HUES6 (cell line): ENCODE results near the gene AUP1.

ENCODE experiments used
- H3K27ac ChIP-seq: 2 replicates; pipeline ENCODE4 v1.7.0; 2013; ENCODE audit warnings: low read depth, mild to moderate bottlenecking, low read length, inconsistent platforms
- H3K27me3 ChIP-seq: 2 replicates; pipeline ENCODE4 v1.6.1; 2013; ENCODE audit warnings: low read length; ENCODE audit not compliant: control insufficient read depth, insufficient read depth
- H3K36me3 ChIP-seq: 2 replicates; pipeline ENCODE4 v1.6.1; 2013; ENCODE audit warnings: low read length; ENCODE audit not compliant: control insufficient read depth, insufficient read depth
- H3K4me1 ChIP-seq: 2 replicates; pipeline ENCODE4 v1.6.1; 2013; ENCODE audit warnings: low read length; ENCODE audit not compliant: control insufficient read depth, insufficient read depth
- H3K4me3 ChIP-seq: 2 replicates; pipeline ENCODE4 v1.5.1; 2013; ENCODE audit warnings: low read depth, low read length
- H3K9ac ChIP-seq: one replicate; pipeline ENCODE4 v1.6.1; 2013; ENCODE audit warnings: mild to moderate bottlenecking, low read length
- H3K9me3 ChIP-seq: 2 replicates; pipeline ENCODE4 v1.6.1; 2013; ENCODE audit warnings: low read depth, low read length; ENCODE audit not compliant: control insufficient read depth, insufficient read depth

The AUP1 gene

GRCh38 chr2:74548285-74548899 is 18.9 kb upstream of the AUP1 start:
- peaks cover 56% of the 10 kb centered on the region for H3K27me3 ChIP-seq
- peak overlapping the region; percentile 61 for H3K4me3 ChIP-seq
- no peaks in the 10 kb centered on the region for H3K36me3 ChIP-seq
- H3K9me3 ChIP-seq: no peaks in the 10 kb centered on the region
- H3K27ac ChIP-seq: no peak overlapping the region
- peaks cover 25% of the 10 kb centered on the region for H3K4me1 ChIP-seq
- H3K9ac ChIP-seq: peak overlapping the region; percentile 64

GRCh38 chr2:74546004-74546403 is 16.5 kb upstream of the AUP1 start:
- Histone ChIP-seq H3K36me3 (no peaks in the 10 kb centered on the region), H3K9ac (no peak overlapping the region), H3K27ac (no peak overlapping the region), H3K4me1 (peaks cover 15% of the 10 kb centered on the region; the same call in 1 of the 2 replicates), H3K4me3 (no peak overlapping the region), H3K9me3 (no peaks in the 10 kb centered on the region), H3K27me3 (peaks cover 38% of the 10 kb centered on the region)

- Histone ChIP-seq H3K27ac (no peak overlapping the region), H3K9ac (no peak overlapping the region), H3K4me3 (no peak overlapping the region), H3K4me1 (peaks cover 10% of the 10 kb centered on the region; the same call in 1 of the 2 replicates), H3K9me3 (no peaks in the 10 kb centered on the region), H3K36me3 (no peaks in the 10 kb centered on the region), H3K27me3 (peaks cover 24% of the 10 kb centered on the region)
Measured at GRCh38 chr2:74544634-74545033, 15.1 kb upstream of the AUP1 start.

GRCh38 chr2:74542978-74543377 is 13.5 kb upstream of the AUP1 start:
- H3K9ac ChIP-seq: no peak overlapping the region
- H3K27ac ChIP-seq: no peak overlapping the region
- H3K36me3 ChIP-seq: no peaks in the 10 kb centered on the region
- peaks cover 10% of the 10 kb centered on the region for H3K27me3 ChIP-seq
- no peak overlapping the region for H3K4me3 ChIP-seq
- peaks cover under 1% of the 10 kb centered on the region; the same call in 1 of the 2 replicates for H3K4me1 ChIP-seq
- H3K9me3 ChIP-seq: no peaks in the 10 kb centered on the region

- Histone ChIP-seq H3K9ac (no peak overlapping the region), H3K36me3 (no peaks in the 10 kb centered on the region), H3K27ac (no peak overlapping the region), H3K4me1 (no peaks in the 10 kb centered on the region), H3K4me3 (no peak overlapping the region), H3K27me3 (no peaks in the 10 kb centered on the region), H3K9me3 (no peaks in the 10 kb centered on the region)
Measured at GRCh38 chr2:74540291-74540690, 10.8 kb upstream of the AUP1 start.

- Histone ChIP-seq H3K9me3 (no peaks in the 10 kb centered on the region), H3K27ac (no peak overlapping the region), H3K4me1 (no peaks in the 10 kb centered on the region), H3K9ac (no peak overlapping the region), H3K27me3 (no peaks in the 10 kb centered on the region), H3K4me3 (no peak overlapping the region), H3K36me3 (peaks cover 7% of the 10 kb centered on the region; the same call in 1 of the 2 replicates)
Measured at GRCh38 chr2:74538881-74539339, 9.4 kb upstream of the AUP1 start.

DNA sequence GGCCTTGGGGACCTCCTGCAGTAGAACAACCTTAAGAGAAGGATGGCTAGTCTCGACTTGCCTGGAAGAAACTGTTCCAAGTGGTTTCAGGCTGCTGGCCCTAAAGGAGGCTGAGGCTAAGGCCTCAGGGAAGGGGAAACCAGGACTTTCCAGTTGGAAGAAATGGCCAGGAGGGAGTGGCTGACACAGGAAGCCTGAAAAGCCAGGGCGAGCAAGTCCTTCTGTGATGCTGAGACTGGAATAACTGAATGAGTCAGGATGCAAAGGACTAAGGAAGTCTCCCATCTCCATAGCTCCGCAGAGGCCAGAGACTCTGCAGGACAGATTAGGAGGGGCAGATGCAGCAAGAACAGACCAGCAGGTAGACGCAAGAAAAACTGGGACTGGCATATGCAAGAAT is 7.6 kb upstream of the AUP1 start:
- Histone ChIP-seq H3K4me1 (no peaks in the 10 kb centered on the region), H3K27me3 (no peaks in the 10 kb centered on the region), H3K36me3 (peaks cover 24% of the 10 kb centered on the region), H3K27ac (no peak overlapping the region), H3K4me3 (no peak overlapping the region), H3K9ac (no peak overlapping the region), H3K9me3 (no peaks in the 10 kb centered on the region)

DNA sequence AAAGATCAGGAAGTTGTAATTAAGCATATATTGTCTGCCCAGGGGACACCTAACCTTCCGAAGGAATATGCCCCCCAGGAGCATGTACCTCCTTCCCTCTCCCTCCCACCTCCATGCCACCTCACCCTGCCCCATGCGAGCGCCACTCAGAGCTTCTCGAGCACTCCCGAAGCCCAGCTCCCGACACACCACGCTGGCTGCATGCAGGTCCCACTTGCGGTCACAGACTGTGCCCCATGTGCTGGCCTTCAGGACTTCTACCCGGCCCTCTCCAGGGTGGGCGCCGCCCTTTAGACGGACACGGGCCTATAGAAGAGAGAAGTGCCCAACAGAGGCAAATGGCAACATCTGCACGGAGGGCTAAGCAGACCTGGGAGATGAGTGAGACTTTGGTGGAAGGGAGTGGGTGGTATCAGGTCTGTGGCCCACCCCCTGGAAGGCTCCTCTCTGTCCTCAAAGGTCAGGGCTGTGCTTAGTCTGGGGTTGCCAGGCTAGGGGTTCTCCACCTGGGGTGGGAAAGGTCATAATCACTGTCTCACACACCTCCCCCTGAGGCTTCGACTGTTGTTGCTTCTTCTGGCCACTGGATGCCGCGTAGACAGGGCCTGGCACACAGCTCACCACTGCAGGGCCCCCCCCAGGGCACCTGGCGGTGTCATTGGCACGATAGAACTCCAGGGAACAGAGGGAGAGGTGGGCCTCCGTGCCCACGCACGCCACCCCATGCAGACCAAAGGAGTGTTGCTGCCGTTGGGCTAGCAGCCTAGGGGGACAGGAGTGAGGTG is 6.9 kb upstream of the AUP1 start:
- H3K9me3 ChIP-seq: no peaks in the 10 kb centered on the region
- H3K4me1 ChIP-seq: no peaks in the 10 kb centered on the region
- H3K27me3 ChIP-seq: no peaks in the 10 kb centered on the region
- H3K4me3 ChIP-seq: no peak overlapping the region
- no peak overlapping the region for H3K9ac ChIP-seq
- H3K36me3 ChIP-seq: peaks cover 32% of the 10 kb centered on the region
- no peak overlapping the region for H3K27ac ChIP-seq

DNA sequence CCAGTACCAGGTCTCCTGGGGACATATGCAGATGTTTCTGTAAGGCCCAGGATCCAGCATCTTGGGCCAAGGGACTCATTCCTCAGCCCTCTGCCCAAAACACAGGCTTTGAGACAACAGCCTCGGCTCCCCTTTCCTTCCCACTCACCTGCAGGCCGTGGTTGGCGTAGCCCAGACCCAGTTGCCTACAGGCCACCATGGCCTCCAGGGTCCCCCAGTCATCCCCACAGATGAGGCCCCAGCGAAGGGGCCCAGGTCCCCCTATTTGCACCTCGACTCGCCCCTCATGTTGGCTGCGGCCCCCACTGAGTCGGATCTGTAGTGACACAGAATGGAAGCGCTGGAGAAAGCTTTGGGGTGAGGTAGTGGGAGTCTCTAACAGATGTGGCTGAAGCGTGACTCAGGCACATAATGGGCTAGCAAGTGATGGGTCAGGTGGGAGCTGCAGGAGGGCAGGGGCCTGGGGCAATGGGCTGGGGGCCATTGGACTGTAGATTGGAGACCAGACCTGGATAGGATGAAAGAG is 6.0 kb upstream of the AUP1 start:
- no peak overlapping the region for H3K9ac ChIP-seq
- peaks cover 4% of the 10 kb centered on the region; the same call in 1 of the 2 replicates for H3K4me1 ChIP-seq
- H3K4me3 ChIP-seq: no peak overlapping the region
- no peaks in the 10 kb centered on the region for H3K27me3 ChIP-seq
- no peaks in the 10 kb centered on the region for H3K9me3 ChIP-seq
- no peak overlapping the region for H3K27ac ChIP-seq
- peaks cover 32% of the 10 kb centered on the region for H3K36me3 ChIP-seq

- Histone ChIP-seq H3K4me1 (peaks cover 5% of the 10 kb centered on the region; the same call in 1 of the 2 replicates), H3K9me3 (no peaks in the 10 kb centered on the region), H3K27me3 (no peaks in the 10 kb centered on the region), H3K4me3 (no peak overlapping the region), H3K27ac (no peak overlapping the region), H3K36me3 (peaks cover 32% of the 10 kb centered on the region), H3K9ac (no peak overlapping the region)
Measured at GRCh38 chr2:74534411-74534810, 4.9 kb upstream of the AUP1 start.

- Histone ChIP-seq H3K27ac (no peak overlapping the region), H3K27me3 (no peaks in the 10 kb centered on the region), H3K9ac (no peak overlapping the region), H3K36me3 (peaks cover 32% of the 10 kb centered on the region), H3K9me3 (no peaks in the 10 kb centered on the region), H3K4me3 (no peak overlapping the region), H3K4me1 (peaks cover 8% of the 10 kb centered on the region; the same call in 1 of the 2 replicates)
Measured at GRCh38 chr2:74533464-74533863, 4.0 kb upstream of the AUP1 start.
